OCI-LY1 (cell line): ENCODE results near the gene HOXA3.

Experiments
- H2AFZ ChIP-seq: fragments of 200-600 bp; sonication (generic), shearing (Covaris generic); 2 replicates; pipeline ENCODE4 v1.6.0; 2014; ENCODE audit warnings: antibody characterized with exemption, mild to moderate bottlenecking, low read length
- H3F3A ChIP-seq: fragments of 200-600 bp; sonication (generic), shearing (Covaris generic); 2 replicates; pipeline ENCODE4 v1.6.0; 2014; ENCODE audit warnings: mild to moderate bottlenecking, antibody characterized with exemption, low read length, moderate library complexity; ENCODE audit not compliant: insufficient read depth
- H3K27ac ChIP-seq: fragments of 200-600 bp; sonication (generic); 2 replicates; pipeline ENCODE4 v1.5.1; 2014; ENCODE audit warnings: low read length, mixed run types, mild to moderate bottlenecking, low read depth; ENCODE audit not compliant: poor library complexity, severe bottlenecking
- H3K27me3 ChIP-seq: fragments of 200-600 bp; sonication (generic); 2 replicates; pipeline ENCODE4 v1.6.0; 2014; ENCODE audit warnings: antibody characterized with exemption, mild to moderate bottlenecking, low read length, moderate library complexity; ENCODE audit not compliant: insufficient read depth
- H3K36me3 ChIP-seq: fragments of 200-600 bp; sonication (generic); 2 replicates; pipeline ENCODE4 v1.6.1; 2014; ENCODE audit warnings: mild to moderate bottlenecking, antibody characterized with exemption, low read length, moderate library complexity, mixed read lengths; ENCODE audit not compliant: insufficient read depth
- H3K4me1 ChIP-seq: fragments of 200-600 bp; sonication (generic); 2 replicates; pipeline ENCODE4 v1.5.1; 2014; ENCODE audit warnings: mild to moderate bottlenecking, low read length, moderate library complexity; ENCODE audit not compliant: insufficient read depth, severe bottlenecking
- H3K4me2 ChIP-seq: fragments of 200-600 bp; sonication (generic), shearing (Covaris generic); 2 replicates; pipeline ENCODE4 v1.6.1; 2014; ENCODE audit warnings: low read length
- H3K4me3 ChIP-seq: fragments of 200-600 bp; sonication (generic); 2 replicates; pipeline ENCODE4 v1.5.1; 2014; ENCODE audit warnings: low read length, low read depth, mild to moderate bottlenecking, mixed read lengths; ENCODE audit not compliant: poor library complexity, severe bottlenecking
- H3K79me2 ChIP-seq: fragments of 200-600 bp; shearing (Covaris generic); 2 replicates; pipeline ENCODE4 v1.6.1; 2016; ENCODE audit warnings: mixed run types, low read length, mixed read lengths; ENCODE audit not compliant: insufficient read depth
- H3K9ac ChIP-seq: fragments of 200-600 bp; sonication (generic), shearing (Covaris generic); 2 replicates; pipeline ENCODE4 v1.6.1; 2014; ENCODE audit warnings: mild to moderate bottlenecking, low read length, mixed read lengths
- H3K9me2 ChIP-seq: fragments of 200-600 bp; sonication (generic), shearing (Covaris generic); 2 replicates; pipeline ENCODE4 v1.6.1; 2014; ENCODE audit warnings: low read depth, mild to moderate bottlenecking, low read length, mixed read lengths
- H3K9me3 ChIP-seq: fragments of 200-600 bp; shearing (Covaris generic); 2 replicates; pipeline ENCODE4 v1.6.1; 2014; ENCODE audit warnings: low read length, mixed read lengths
- H4K20me1 ChIP-seq: fragments of 200-600 bp; sonication (generic), shearing (Covaris generic); 2 replicates; pipeline ENCODE4 v1.6.0; 2016; ENCODE audit warnings: mild to moderate bottlenecking, low read length; ENCODE audit not compliant: insufficient read depth
- EZH2 ChIP-seq: fragments of 200-600 bp; sonication (generic), shearing (Covaris generic); IDR thresholded peaks from 2 replicates; pipeline ENCODE4 v1.8.0; 2017; ENCODE audit warnings: borderline replicate concordance, mixed run types, mild to moderate bottlenecking, antibody characterized with exemption, low read length, moderate library complexity, mixed read lengths
- TF ChIP-seq, protein P1 (sequence below): fragments of 200-600 bp; sonication (generic), shearing (Covaris generic); IDR thresholded peaks from 2 replicates; pipeline ENCODE4 v1.5.1; 2017; ENCODE audit warnings: mild to moderate bottlenecking, antibody characterized with exemption, low read length, moderate library complexity, mixed read lengths

Gene HOXA3

DNA sequence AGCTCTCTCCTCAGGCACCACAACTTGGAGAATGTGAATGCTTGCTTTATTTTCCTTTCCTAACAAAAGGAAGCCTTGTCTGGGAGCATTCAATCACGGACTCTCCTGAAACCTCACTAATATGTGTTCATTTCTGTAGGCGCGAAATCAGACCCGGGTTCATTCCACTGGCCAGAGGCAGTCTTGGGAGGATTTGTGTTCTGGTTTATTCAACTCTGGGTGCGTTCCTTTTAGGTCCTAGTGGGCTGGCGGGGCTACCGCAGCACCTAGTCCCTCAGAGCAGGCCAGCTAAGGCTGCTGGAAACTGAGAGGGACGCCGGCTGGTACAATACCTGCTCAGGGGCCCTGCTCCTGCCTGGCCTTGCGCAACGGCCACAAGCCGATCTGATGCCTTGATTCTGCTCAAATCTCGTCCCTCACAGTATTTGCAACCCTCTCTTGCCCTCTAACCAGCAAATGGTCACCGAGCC, 29.3 kb downstream of the HOXA3 start:
- H3K4me2 ChIP-seq: no peak overlapping the region

DNA sequence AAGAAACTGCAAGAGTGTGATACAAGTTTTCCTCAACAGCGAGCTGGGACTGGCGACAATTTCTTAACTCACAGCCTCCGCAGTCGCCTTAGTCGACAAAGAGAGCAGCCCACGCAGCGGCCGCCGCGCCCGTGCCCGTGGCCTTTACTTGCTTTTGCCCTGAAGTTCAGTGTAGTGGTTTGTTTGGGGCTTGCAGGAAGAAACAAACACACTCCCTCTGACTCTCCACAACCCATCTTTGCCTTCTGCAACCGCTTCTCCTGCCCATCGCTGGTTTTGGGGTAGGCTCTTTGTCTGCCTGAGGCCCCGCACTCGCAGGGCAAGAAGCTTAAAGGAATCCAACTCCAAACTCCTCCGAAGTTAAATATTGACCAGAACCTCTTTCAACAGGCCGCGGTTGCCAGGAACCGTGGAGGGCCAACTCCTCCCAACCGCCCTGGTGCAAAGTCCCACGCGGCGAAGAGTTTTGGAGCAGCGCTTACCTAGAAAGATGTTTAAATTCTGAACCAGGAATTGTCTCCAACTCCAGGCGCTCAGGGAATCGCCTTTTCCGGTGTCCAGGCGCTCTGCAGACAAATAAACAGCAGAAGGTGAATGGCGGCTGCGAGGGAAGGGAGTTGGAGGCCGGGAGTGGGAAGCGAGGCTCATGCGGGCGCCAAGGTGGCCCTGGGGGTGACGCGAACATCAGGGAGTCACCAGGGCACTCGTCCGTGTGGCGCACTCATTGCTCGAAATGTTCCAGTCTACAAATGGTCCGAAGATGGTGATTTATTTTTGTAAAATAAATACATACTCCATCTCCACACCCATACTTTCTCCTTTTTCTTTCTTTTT, 30.1 kb downstream of the HOXA3 start:
- no peaks in the 10 kb centered on the region for H3K36me3 ChIP-seq
- no peaks in the 10 kb centered on the region for H3K79me2 ChIP-seq
- no peaks in the 10 kb centered on the region for H3K9me3 ChIP-seq
- H2AFZ ChIP-seq: no peak overlapping the region
- no peak overlapping the region for H3K4me3 ChIP-seq
- no peak overlapping the region for H3K4me2 ChIP-seq
- H3F3A ChIP-seq: no peaks in the 10 kb centered on the region
- no peaks in the 10 kb centered on the region; the same call in 1 of the 2 replicates for H3K27me3 ChIP-seq
- TF ChIP-seq EZH2: no peak
- TF ChIP-seq, protein P1, sequence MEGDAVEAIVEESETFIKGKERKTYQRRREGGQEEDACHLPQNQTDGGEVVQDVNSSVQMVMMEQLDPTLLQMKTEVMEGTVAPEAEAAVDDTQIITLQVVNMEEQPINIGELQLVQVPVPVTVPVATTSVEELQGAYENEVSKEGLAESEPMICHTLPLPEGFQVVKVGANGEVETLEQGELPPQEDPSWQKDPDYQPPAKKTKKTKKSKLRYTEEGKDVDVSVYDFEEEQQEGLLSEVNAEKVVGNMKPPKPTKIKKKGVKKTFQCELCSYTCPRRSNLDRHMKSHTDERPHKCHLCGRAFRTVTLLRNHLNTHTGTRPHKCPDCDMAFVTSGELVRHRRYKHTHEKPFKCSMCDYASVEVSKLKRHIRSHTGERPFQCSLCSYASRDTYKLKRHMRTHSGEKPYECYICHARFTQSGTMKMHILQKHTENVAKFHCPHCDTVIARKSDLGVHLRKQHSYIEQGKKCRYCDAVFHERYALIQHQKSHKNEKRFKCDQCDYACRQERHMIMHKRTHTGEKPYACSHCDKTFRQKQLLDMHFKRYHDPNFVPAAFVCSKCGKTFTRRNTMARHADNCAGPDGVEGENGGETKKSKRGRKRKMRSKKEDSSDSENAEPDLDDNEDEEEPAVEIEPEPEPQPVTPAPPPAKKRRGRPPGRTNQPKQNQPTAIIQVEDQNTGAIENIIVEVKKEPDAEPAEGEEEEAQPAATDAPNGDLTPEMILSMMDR: no peak
- no peak overlapping the region for H3K9ac ChIP-seq
- H4K20me1 ChIP-seq: no peaks in the 10 kb centered on the region
- no peak overlapping the region for H3K27ac ChIP-seq
- H3K4me1 ChIP-seq: no peaks in the 10 kb centered on the region
- H3K9me2 ChIP-seq: no peaks in the 10 kb centered on the region

More for the DNA sequence above, 29.3 kb downstream of the HOXA3 start:
- no peak for TF ChIP-seq EZH2
- TF ChIP-seq, protein P1: no peak
- Histone ChIP-seq H3K9me3 (no peaks in the 10 kb centered on the region), H2AFZ (no peak overlapping the region), H3K4me1 (no peaks in the 10 kb centered on the region), H4K20me1 (no peaks in the 10 kb centered on the region), H3K27me3 (no peaks in the 10 kb centered on the region; the same call in 1 of the 2 replicates), H3K36me3 (no peaks in the 10 kb centered on the region), H3F3A (no peaks in the 10 kb centered on the region), H3K27ac (no peak overlapping the region), H3K79me2 (no peaks in the 10 kb centered on the region), H3K9ac (no peak overlapping the region), H3K9me2 (no peaks in the 10 kb centered on the region), H3K4me3 (no peak overlapping the region)

DNA sequence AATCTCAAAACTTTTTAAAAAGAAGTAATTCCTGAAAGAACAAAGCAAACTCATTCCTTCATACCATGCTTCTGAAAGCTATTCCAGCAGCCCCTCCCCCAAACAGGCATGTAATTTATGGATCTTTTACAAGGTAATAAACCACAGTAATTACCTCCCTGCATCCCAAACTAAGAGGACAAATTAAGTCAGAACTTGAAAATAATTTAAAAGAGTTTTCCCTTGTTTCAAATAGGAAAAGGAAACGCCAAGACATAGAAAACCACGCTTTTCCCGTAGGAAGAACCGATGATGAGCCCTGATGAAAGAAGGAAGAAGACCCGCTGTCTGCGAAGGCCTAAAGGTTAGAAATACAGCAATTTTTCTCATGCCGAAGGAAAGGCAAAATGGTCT, 30.7 kb downstream of the HOXA3 start:
- H3K4me2 ChIP-seq: no peak overlapping the region
- H3K9ac ChIP-seq: no peak overlapping the region
- no peak overlapping the region for H3K4me3 ChIP-seq
- H3K4me1 ChIP-seq: no peaks in the 10 kb centered on the region
- no peak overlapping the region for H3K27ac ChIP-seq
- no peaks in the 10 kb centered on the region for H4K20me1 ChIP-seq
- H3K79me2 ChIP-seq: no peaks in the 10 kb centered on the region
- no peaks in the 10 kb centered on the region for H3K9me3 ChIP-seq
- H3K36me3 ChIP-seq: no peaks in the 10 kb centered on the region
- no peaks in the 10 kb centered on the region; the same call in 1 of the 2 replicates for H3K27me3 ChIP-seq
- H3K9me2 ChIP-seq: no peaks in the 10 kb centered on the region
- H3F3A ChIP-seq: no peaks in the 10 kb centered on the region
- H2AFZ ChIP-seq: no peak overlapping the region
- TF ChIP-seq, protein P1: no peak
- TF ChIP-seq EZH2: no peak
